NCI-H82 treated with DMSO at 0.1 percent for 48 hours (cell line): ENCODE results near the gene TBC1D14.
"Not testable (repeated sequence)": the region's sequence is repeated elsewhere in the genome, so short reads cannot be mapped to it uniquely, and the experiment has no call there.

Source experiments
- DNase-seq: peaks from one replicate; lab custom pipeline; 2025; ENCODE audit not compliant: unreplicated experiment; lab: John Stamatoyannopoulos, UW

TBC1D14 gene

DNA sequence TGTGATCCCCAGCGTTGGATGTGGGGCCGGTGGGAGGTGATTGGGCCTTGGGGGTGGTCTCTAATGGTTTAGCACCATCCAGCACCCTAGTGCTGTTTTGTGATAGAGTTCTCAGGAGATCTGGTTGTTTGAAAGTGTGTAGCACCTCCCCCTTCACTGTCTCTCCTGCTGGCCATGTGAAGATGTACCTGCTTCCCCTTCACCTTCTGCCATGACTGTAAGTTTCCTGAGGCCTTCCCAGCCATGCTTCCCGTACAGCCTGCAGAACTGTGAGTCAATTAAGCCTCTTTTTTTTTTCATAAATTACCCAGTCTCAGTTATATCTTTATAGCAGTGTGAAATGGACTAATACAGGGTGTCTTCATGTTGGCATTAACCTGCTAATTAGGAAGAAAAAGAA, 19.3 kb upstream of the TBC1D14 start:
- DNase-seq, result no peak

DNA sequence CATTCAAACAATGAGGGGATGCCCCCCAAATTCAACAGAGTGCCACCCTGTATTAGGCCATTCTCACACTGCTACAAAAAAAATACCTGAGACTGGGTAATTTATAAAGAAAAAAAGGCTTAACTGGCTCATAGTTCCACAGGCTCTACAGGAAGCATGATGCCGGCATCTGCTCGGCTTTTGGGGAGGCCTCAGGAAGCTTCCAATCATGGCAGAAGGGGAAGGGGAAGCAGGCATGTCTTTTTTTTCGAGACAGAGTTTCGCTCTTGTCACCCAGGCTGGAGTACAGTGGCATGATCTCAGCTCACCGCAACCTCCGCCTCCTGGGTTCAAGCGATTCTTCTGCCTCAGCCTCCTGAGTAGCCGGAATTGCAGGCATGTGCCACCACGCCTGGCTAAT, 18.7 kb upstream of the TBC1D14 start:
- DNase-seq, result not testable (repeated sequence)

DNA sequence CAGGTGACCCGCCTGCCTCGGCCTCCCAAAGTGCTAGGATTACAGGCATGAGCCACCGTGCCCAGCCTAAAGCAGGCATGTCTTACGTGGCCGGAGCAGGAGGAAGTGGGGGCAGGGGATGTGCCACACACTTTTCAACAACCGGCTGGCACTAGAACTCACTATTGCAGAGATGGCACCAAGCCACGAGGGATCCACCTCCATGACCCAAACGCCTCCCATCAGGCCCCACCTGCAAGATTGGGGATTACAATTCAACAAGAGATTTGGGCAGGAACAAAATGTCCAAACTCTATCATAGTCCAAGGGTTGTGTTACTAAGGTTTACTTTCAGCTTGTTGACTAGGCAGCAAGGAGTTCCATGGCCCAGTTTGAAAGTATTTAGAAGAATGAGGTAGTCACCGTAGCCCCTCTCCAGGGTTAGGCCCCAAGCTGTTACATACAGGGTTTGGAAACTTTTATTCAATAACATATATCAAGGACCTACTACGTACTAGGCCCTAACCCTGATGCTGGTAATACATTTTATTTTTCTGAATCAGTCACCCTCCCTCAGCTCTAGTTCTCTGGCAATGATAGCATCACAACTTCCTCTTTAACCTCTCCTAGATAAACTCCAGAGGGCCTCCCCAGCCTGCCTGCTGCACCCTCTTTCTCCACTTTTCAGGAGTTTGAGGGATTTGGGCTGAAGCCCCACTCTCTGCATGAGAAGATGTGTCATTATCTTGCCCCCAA, 18.0 kb upstream of the TBC1D14 start:
- DNase-seq, result no peak

DNA sequence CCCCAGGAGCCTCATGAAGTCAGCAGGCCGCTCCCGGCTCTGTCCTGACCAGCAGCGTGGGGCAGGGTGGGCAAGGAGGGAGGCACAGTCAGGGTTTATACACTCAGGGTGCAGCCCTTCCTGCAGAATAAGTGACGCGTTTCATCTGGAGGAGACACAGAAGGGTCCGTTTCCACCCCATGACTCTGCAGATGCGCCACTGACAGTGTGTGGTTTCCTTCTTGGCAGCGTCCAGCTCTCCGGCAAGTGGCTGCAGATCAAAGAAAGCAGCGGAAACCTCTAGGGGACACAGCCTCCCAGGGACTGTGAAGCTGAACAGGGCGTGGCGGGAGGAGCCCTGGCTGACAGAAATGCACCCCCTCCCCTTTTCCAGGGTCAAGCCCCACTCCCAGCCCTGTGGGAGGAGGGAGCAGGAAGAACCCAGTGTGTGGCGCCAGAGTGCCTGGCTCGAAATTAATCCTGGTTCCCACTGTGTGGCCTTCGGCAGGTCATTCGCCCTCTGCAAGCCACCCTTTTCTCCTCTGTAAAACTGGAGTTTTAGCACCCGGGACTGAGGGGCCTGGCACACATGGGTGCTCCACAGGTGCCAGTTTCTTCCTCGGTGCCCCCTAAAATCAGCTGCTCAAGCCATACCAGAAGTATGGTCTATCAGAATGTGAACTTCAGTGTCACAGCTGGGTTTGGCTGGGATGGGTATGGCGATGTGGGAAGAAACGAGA, 17.3 kb upstream of the TBC1D14 start:
- DNase-seq, result no peak

DNA sequence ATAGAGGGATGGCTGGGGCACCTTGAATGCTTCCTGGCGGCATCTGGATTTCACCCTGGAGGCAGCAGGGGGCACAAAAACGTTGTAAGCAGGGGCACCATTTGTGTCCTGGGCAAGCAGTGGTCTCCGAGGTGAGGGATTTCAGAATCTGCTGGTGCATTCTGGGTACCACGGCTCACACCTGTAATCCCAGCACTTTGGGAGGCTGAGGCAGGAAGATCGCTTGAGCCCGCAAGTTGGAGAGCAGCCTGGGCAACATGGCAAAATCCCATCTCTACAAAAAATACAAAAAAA, 16.8 kb upstream of the TBC1D14 start:
- DNase-seq, result no peak

DNA sequence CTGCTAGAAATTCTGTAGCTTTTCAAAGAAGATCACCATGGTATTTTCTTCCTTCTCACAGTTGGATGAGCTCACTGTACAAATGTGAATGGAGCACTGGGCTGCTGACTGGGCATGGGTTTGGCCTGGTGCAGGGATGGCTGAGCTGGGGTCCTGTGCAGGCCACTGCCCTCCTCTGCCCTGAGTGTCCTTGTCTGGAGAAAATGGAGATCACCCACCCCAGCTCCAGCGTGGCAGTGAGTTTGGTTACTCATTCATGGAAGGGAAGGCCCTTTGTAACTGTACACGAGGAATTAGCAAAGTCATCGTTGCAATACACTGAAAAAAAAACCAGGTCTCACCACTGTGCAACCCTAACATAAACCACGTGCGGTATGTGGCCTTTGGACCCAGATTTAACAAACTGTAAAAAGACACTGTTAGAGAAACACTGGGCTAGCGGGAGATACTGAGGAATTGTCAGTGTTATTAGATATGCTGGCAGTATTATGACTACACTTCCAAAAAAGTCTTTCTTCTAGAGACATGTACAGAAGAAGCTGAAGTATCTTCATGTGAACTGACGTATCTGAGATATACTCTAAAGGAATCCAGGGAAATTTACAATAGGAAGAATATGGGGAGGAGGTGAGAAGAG, 16.1 kb upstream of the TBC1D14 start:
- DNase-seq, result no peak

DNA sequence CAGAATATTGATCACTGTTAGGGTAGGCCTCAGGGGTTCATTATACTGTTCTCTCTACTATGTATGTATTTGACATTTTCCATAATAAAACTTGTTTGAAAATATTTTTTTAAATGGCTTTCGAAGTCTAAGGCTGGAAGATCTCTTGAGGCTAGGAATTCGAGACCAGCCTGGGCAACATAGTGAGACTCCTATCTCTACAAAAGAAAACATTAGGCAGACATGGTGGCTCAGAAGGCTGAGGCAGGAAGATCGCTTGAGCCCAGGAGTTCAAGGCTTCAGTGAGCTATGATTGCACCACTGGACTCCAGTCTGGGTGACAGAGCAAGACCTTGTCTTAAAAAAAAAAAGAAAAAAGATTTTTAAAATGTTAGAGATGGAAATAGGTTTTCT, 15.5 kb upstream of the TBC1D14 start:
- no peak for DNase-seq

DNA sequence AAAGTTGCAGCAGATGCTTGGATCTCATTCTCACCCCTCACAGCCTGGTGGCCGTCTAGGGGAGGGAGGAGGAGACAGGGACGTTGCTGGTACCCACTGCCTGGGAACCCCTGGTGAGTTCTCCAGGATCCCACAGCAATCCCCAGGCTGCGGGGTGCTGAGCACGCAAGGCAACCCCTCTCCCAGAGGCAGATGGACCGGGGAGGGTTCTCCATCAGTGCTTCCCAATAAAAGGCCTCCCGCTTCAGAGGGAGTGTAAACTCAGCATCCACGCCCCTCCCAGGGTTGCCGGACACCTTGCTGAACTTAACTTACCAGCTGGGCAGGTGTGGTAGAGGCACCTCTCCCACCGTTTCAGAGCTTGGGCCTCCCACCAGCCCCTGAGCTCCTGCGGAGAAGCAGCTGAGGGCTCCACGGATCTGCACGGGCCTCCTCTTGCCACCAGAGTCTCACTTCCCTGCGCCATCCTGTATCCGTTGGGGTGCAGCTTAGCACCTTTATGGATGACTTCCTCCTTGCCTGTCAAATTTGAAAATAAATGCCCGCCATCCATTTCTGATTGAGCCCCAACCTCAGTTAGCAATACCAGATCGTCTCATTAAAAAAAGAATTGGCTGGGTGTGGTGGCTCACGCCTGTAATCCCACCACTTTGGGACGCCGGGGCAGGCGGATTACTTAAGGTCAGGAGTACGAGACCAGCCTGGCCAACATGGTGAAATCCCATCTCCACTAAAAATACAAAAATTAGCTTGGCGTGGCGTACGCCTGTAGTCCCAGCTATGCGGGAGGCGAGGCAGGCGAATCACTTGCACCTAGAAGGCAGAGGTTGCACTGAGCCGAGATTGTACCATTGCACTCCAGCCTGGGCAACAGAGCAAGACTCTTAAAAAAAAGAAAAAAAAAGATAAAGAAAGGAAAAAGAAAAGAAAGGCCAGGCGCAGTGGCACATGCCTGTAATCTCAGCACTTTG, 14.8 kb upstream of the TBC1D14 start:
- no peak for DNase-seq

DNA sequence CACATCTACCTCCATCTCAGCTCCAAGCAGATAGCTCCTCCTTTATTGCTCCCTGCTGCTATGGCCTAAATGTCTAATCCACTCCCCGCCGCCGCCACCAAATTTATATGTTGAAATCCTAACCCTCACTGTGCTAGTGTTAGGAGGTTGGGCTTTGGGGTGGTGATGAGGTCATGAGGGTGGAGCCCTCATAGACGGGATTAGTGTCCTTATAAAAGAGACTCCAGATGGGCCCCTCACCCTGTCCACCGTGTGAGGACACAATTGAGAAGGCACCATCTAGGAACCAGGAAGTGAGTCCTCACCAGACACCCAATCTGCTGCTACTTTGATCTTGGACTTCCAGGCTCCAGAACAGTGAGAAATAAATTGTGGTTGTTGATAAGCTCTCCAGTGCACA, 13.6 kb upstream of the TBC1D14 start:
- no peak for DNase-seq

DNA sequence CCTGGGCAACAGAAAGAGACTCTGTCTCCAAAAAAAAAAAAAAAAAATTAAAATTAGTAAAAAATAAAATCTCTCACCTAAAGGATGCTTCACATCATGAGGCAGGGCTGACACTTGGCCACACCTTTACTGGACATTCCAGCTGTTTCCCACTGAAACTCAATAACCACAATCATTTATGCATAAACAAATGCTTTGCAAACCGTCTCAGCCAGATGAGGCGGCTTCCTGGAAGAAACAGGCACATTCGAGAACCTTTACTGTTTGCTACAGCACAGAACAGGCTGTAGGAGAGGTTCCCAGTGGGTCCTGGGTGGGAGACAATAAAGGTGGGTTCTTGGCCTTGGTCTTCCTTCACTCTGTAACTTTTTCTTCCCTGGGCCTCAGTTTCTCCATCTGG, 10.9 kb upstream of the TBC1D14 start:
- no peak for DNase-seq

DNA sequence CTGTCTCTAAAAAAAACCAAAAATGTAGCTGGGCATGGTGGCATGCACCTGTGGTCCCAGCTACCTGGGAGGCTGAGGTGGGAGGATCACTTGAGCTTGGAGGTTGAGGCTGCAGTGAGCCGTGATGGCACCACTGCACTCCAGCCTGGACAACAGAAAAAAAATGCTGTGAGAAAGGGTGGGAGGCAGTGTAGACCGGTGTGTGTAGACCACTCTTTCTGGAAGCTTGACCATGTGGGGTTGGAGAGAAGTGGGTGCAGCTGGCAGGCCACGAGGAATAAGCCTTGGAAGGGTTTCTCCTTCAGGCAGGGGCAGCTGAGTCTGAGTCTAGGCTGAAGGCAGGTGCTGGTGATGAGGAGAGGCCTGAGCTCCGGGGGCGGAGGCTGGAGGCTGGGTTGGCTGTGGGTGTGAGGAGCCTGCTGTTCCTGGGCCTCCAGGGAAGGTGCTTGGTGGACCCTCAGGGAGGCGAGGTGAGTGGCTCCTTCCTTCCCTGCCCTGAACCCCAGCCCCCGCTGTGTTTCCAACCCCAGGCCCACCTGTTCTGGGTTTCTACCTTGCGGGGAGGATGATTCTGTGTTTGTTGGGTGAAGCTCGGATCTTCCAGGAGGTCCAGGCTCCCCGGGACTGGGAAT, 9.3 kb upstream of the TBC1D14 start:
- no peak for DNase-seq

DNA sequence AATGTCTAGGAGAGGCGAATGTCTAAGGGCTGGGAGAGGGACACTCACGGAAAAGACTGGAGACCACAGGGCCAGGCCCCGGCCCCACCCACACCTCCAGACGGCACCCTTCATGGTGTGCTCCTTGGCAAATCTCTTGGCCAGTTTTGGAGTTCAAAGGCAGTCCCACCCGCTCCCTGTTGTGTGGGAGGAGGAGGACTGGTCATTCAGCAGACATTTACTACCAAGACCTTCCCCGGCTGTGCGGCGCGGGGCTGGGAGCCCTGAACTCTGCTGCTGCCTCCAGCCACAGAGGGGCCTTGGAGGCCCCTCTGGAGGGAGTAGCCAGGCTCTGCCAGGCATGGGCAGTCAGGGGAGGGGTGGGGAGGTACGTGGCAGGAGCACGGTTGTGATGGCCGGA, 8.7 kb upstream of the TBC1D14 start:
- no peak for DNase-seq

DNA sequence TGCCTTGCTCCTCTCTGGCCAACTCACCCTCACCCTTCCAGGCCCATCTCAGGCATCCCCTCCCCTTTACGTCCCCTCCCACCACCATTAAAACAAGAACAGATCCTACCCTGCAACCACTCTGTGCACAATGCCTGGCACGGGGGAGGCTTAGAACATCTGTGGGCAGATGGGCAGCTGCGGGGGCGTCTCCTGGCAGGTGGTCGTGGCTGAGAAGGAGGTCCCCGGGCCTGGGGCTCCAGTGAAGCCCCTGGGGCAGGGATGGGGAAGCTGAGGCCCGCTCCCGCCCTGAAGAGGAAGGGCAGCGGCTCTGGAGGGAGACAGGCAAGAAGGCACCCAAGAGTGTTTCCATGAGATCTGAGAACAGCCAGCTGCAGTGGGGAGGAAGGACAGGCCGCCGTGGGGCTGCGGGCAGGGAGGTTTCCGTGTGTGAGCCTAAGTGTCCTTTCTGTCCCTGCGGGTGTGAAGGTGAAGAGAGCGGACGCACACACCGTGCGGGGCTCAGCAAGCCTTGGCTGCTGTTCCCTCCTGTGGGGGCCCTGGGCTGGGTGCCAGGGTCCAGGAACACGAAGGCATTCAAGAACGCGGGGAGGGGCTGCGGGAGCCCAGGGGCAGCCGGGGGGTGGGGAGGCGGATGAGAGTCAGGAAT, 7.8 kb upstream of the TBC1D14 start:
- no peak for DNase-seq

DNA sequence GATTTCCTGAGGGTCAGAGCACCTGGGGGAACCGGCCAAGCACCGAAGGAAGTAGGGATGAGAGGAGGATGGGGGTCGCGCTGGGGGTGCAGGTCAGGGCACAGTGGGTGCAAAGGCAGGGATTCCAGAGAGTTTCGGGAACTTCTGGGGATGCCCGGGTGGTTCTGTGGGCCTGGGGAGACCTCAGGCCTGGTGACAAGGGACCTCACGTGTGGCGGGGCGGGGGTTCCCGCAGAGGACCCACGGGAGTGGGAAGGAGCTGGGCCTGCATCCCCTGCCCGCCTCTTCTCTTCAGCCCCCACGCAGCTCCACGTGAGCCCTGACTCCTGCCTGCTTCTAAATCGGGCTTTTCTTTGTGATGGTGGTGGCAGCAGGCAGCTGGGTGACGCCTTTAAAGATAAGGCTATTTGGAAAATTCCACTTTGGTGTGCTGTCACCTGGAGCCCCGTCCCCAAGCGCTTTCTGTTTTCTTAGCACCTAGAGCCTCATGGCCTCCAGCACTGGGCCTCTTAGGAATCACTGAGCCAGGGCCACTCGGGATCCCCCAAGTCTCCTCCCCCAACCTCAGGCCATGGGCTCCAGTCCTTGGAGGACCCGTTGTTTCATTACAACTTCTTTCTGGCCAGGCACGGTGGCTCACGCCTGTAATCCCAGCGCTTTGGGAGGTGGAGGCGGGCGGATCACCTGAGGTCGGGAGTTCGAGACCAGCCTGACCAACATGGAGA, 7.1 kb upstream of the TBC1D14 start:
- DNase-seq, result no peak

DNA sequence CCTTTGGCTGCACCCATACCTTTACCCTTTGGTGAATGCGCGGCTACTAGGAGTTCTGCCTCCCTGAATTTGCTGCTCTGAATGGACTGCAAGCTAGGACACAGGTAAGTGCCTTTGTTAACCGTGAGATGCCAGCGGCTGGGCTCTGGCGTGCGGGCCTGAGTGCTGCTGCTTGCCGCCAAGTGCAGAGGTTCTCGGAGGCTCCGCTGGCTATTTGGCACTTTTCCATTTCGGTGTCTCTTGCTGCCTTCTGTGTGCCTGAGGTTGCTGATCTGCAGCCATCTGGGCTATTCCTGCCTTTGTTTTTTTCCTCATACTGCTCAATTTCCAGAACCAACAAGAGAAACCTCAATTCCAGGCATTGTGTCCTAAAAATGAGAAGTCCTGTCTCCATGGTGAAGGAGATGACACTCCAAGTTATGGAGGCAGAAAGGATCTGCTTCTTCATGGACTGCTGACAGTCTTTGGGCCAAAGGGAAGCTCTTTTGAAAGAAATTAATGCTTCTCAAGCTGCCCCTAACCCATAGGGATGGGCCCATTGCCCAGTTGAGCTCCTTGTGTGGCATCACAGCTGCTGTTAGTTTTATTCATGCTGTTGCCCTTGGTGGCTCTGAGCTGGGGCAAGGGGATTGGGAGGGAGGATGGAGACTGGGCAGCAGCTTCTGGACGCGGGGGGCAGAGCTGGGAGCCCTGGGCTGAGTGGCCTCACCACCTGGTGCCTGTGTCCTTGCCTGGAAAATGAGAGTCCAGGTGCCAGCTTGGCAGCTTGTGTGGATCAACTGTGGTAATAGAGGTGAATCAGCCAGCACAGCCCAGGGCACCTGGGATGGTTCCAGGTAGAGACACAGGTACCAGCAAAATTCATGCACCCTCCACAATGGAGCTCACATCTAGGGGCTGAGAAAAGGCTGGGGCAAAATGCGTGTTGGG, 3.8 kb upstream of the TBC1D14 start:
- DNase-seq, result no peak

DNA sequence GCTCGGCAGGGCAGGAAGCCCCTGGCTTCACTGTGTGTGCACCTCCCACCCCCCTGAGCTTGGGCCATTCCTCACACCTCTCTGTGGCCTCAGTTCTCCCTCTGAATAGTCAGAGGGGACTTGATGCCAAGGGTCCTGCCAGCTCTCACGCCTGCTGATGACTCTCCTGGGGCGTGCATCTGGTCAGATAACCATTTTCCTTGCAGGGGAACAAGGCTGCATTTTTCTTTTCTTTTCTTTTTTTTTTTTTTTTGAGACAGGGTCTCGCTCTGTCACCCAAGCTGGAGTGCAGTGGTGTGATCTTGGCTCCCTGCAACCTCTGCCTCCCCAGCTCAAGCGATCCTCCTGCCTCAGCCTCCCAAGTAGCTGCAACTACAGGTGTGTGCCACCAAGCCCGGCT, 3.1 kb upstream of the TBC1D14 start:
- DNase-seq, result not testable (repeated sequence)

DNA sequence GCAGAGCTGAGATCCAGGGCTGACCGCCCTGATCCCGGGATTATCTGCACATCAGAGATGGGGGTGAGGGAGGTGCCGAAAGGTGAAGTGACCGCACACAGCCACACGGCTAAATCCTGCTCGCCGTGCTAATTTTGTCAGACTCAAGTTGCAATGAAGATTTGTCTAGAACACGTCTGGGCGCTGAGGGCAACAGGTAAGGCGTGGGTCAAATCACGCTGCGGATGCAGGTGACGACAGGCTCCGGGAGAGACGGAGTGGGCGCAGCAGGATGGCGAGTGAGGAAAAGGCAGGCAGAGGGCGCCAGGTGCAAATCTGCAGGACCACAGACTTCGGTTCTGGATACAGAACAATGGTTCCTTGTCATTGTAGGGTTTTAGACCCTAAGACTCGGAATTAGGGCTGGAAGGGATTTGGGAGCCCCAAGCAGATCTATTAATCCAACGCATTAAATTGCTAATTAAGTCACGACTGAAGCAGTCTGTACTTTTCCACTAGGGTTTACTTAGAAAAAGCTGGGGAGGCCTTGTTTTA, 1.9 kb upstream of the TBC1D14 start:
- DNase-seq, result no peak

DNA sequence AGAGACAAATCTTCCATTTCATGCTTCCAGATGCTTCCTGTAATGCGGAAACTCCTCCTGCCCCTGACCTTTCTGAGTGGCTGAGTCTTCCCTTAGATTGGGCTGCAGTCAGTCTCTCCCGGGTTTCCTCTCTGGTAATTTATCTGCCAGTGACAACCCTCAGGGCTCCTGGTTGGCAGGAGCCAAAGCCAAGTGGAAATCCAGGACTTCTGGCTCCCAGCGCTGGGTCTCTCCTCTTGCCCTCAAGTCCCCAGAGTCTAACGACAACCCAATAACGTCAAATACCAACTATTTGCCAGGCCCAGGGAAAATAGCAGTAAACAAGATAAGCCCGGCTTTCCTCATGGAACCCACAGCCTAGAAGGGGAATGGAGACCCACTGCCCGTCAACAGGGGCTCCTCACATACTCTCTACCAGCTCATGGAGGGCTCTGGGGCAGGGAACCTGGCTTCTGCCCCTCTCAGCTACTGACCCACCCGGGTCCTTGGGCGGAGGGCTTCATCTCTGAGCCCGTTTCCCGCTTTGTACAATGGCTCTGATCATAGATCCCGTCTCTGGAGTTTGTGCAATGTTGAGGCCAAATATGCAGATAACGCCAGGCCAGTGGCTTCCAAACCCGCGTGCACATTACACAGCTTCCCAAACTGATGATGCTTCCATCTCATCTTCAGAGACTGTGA, 1.1 kb upstream of the TBC1D14 start:
- no peak for DNase-seq
